K562 (cell line): ENCODE measurements around the gene N4BP2. TPM values are rescaled to one million over a fixed set of nuclear protein-coding genes. Genes with fewer than 3 reads are reported as not detected.

Experiments used
- BACH1 ChIP-seq: fragments of 200-800 bp; sonication (Bioruptor generic); IDR thresholded peaks from 2 replicates; pipeline ENCODE4 v1.6.1; 2016; ENCODE audit warnings: missing genetic modification characterization, missing compliant biosample characterization
- BMI1 ChIP-seq: fragments of 150-350 bp; IDR thresholded peaks from 2 replicates; pipeline ENCODE4 v1.6.1; 2014; ENCODE audit warnings: low read length
- CBFA2T2 ChIP-seq: fragments of 450-650 bp; conservative IDR thresholded peaks from 2 replicates; pipeline ENCODE4 v1.6.1; 2017; ENCODE audit warnings: mild to moderate bottlenecking
- DNMT1 ChIP-seq: fragments of 450-650 bp; IDR thresholded peaks from 2 replicates; pipeline ENCODE4 v1.6.1; 2016; ENCODE audit warnings: antibody characterized with exemption, mild to moderate bottlenecking
- HCFC1 ChIP-seq: IDR thresholded peaks from 2 replicates; pipeline ENCODE4 v1.6.1; 2012; ENCODE audit warnings: low read depth, low read length, improper control_type of control experiment
- HDAC3 ChIP-seq: fragments of 450-650 bp; IDR thresholded peaks from 2 replicates; pipeline ENCODE4 v1.6.1; 2018; ENCODE audit warnings: borderline replicate concordance, mild to moderate bottlenecking, moderate library complexity; ENCODE audit not compliant: partially characterized antibody
- JUN ChIP-seq, 2 experiments: sonication (generic) in 1 of 2; formaldehyde crosslinking in 1 of 2; IDR thresholded peaks; 2 replicates each; pipeline versions ENCODE4 v1.6.1 to v1.8.0; 2012 to 2022; ENCODE audit warnings: borderline replicate concordance in 2 of 2, mild to moderate bottlenecking in 2 of 2, improper control_type of control experiment in 1 of 2, low read depth in 1 of 2, low read length in 1 of 2, missing genetic modification reagents in 1 of 2
- MEIS2 ChIP-seq: fragments of 450-650 bp; IDR thresholded peaks from 2 replicates; pipeline ENCODE4 v1.6.1; 2014; ENCODE audit warnings: mild to moderate bottlenecking; ENCODE audit not compliant: partially characterized antibody
- MTA1 ChIP-seq: fragments of 450-650 bp; IDR thresholded peaks from 2 replicates; pipeline ENCODE4 v1.6.1; 2017; ENCODE audit warnings: borderline replicate concordance
- MTA2 ChIP-seq: fragments of 450-650 bp; IDR thresholded peaks from 2 replicates; pipeline ENCODE4 v1.6.1; 2016; ENCODE audit warnings: low read depth
- NCOA6 ChIP-seq: fragments of 450-650 bp; IDR thresholded peaks from 2 replicates; pipeline ENCODE4 v1.6.1; 2017; ENCODE audit warnings: mild to moderate bottlenecking
- NR1H2 ChIP-seq: sonication (generic); formaldehyde crosslinking; IDR thresholded peaks from 2 replicates; pipeline ENCODE4 v1.4.0; 2020; ENCODE audit warnings: mild to moderate bottlenecking, missing genetic modification reagents
- PPARD ChIP-seq: fragments of 250-450 bp; sonication (Bioruptor Pico); IDR thresholded peaks from 2 replicates; pipeline ENCODE4 v1.8.0; 2022; ENCODE audit warnings: inconsistent platforms, mild to moderate bottlenecking, moderate library complexity
- RBM25 ChIP-seq: fragments of 200-400 bp; formaldehyde crosslinking; IDR thresholded peaks from 2 replicates; pipeline ENCODE4 v1.6.1; 2018; ENCODE audit warnings: low read length, low read depth, moderate library complexity; ENCODE audit not compliant: severe bottlenecking
- SMARCB1 ChIP-seq: IDR thresholded peaks from 2 replicates; pipeline ENCODE4 v1.6.1; 2011; ENCODE audit warnings: improper control_type of control experiment, low read depth; ENCODE audit not compliant: insufficient read length
- SMARCC2 ChIP-seq: fragments of 450-650 bp; IDR thresholded peaks from 2 replicates; pipeline ENCODE4 v1.6.1; 2017; ENCODE audit warnings: antibody characterized with exemption, moderate library complexity, mild to moderate bottlenecking, low read depth
- TAF9B ChIP-seq: fragments of 450-650 bp; IDR thresholded peaks from 2 replicates; pipeline ENCODE4 v1.6.1; 2018; ENCODE audit warnings: mild to moderate bottlenecking; ENCODE audit not compliant: partially characterized antibody
- TCF7L2 ChIP-seq: fragments of 150-350 bp; IDR thresholded peaks from 2 replicates; pipeline ENCODE4 v1.6.1; 2016; ENCODE audit warnings: low read depth, mild to moderate bottlenecking, low read length, moderate library complexity
- TEAD4 ChIP-seq, 2 experiments: sonication (generic) in 1 of 2; formaldehyde crosslinking in 1 of 2; IDR thresholded peaks; 2 replicates each; pipeline versions ENCODE4 v1.6.1 to v1.8.0; 2012 to 2022; ENCODE audit warnings: borderline replicate concordance in 1 of 2, inconsistent platforms in 1 of 2, low read length in 1 of 2, mild to moderate bottlenecking in 1 of 2, missing genetic modification reagents in 1 of 2
- TGIF2 ChIP-seq: sonication (generic); formaldehyde crosslinking; IDR thresholded peaks from 2 replicates; pipeline ENCODE4 v1.8.1; 2022; ENCODE audit warnings: mild to moderate bottlenecking, missing genetic modification reagents, moderate library complexity
- USF1 ChIP-seq: sonication (generic); formaldehyde crosslinking; IDR thresholded peaks from 2 replicates; pipeline ENCODE4 v1.9.0; 2022; ENCODE audit warnings: mild to moderate bottlenecking, missing genetic modification reagents
- ZNF277 ChIP-seq: fragments of 250-450 bp; sonication (Bioruptor Pico); IDR thresholded peaks from 2 replicates; pipeline ENCODE4 v1.8.0; 2022; ENCODE audit warnings: inconsistent platforms, mild to moderate bottlenecking, moderate library complexity, borderline replicate concordance
- ZNF445 ChIP-seq: fragments of 250-450 bp; sonication (Bioruptor Pico); IDR thresholded peaks from 2 replicates; pipeline ENCODE4 v1.4.0; 2020; ENCODE audit warnings: low read depth, mild to moderate bottlenecking, moderate library complexity
- polyA plus RNA-seq, 8 experiments: library from polyadenylated mRNA; depleted of rRNA in 4 of 8; stranded (reverse) in 5 of 8; unstranded in 3 of 8; fragments of >200 nt; fragmentation: Nextera tagmentation in 2 of 8; fragmentation: Illumina TruSeq in 1 of 8; extraction: Ambion mirVana in 2 of 8; extraction: Trizol in 1 of 8; gene quantifications; 2 replicates each; pipeline versions ENCODE4 v1.2.1 to v1.2.3, GENCODE V29; 2011 to 2014; ENCODE audit warnings: inconsistent platforms in 1 of 8, missing spikeins in 1 of 8
- total RNA-seq, 7 experiments: library from RNA; depleted of rRNA in 6 of 7; stranded (reverse); fragments of >200 nt in 6 of 7; fragmentation: Illumina TruSeq in 2 of 7; extraction: Trizol in 2 of 7; gene quantifications; 2 replicates each; pipeline versions ENCODE4 v1.2.1 to v1.2.3, GENCODE V29; 2011 to 2021; ENCODE audit warnings: low replicate concordance in 1 of 7

Gene N4BP2
- total and polyA plus RNA-seq, 9 of the 15 experiments (the other 6 are each of a cell fraction or from before 2014, with no cell fraction given) = 2.7 to 12.6 (median 7.6) TPM

- TF ChIP-seq PPARD (CRISPR knock-in tag) (no peak), TGIF2 (CRISPR knock-in tag) (no peak), HDAC3 (no peak), BMI1 (no peak), ZNF445 (CRISPR knock-in tag) (no peak), MTA1 (no peak), TEAD4 (IDR thresholded peaks at IDR 0.05; ENCODE audit: low read length) (peak; percentile 14; the same call in 1 of the 2 replicates), TEAD4 (CRISPR knock-in tag; IDR thresholded peaks at IDR 0.05; ENCODE audit: borderline replicate concordance) (no peak), NR1H2 (CRISPR knock-in tag) (no peak), SMARCB1 (no peak), TCF7L2 (no peak), BACH1 (tag) (peak; percentile 49; the same call in 1 of the 2 replicates), JUN (IDR thresholded peaks at IDR 0.05; ENCODE audit: borderline replicate concordance, low read depth, low read length) (peak; percentile 72), JUN (CRISPR knock-in tag; IDR thresholded peaks at IDR 0.05; ENCODE audit: borderline replicate concordance) (no peak), ZNF277 (no peak), CBFA2T2 (no peak), MTA2 (0 out of 2 replicates have a peak, but pooled peaks have one; percentile 13), SMARCC2 (peak; percentile 49; the same call in 1 of the 2 replicates), USF1 (CRISPR knock-in tag) (no peak), DNMT1 (no peak), TAF9B (no peak), HCFC1 (no peak), MEIS2 (peak; percentile 94), RBM25 (no peak), NCOA6 (no peak)
These were observed 64.9 kb downstream of the N4BP2 start (continued) for GRCh38 chr4:40121515-40121914.
